Measurements from ENCODE around the gene MARCO.

MARCO gene, protein sequence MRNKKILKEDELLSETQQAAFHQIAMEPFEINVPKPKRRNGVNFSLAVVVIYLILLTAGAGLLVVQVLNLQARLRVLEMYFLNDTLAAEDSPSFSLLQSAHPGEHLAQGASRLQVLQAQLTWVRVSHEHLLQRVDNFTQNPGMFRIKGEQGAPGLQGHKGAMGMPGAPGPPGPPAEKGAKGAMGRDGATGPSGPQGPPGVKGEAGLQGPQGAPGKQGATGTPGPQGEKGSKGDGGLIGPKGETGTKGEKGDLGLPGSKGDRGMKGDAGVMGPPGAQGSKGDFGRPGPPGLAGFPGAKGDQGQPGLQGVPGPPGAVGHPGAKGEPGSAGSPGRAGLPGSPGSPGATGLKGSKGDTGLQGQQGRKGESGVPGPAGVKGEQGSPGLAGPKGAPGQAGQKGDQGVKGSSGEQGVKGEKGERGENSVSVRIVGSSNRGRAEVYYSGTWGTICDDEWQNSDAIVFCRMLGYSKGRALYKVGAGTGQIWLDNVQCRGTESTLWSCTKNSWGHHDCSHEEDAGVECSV

DNA sequence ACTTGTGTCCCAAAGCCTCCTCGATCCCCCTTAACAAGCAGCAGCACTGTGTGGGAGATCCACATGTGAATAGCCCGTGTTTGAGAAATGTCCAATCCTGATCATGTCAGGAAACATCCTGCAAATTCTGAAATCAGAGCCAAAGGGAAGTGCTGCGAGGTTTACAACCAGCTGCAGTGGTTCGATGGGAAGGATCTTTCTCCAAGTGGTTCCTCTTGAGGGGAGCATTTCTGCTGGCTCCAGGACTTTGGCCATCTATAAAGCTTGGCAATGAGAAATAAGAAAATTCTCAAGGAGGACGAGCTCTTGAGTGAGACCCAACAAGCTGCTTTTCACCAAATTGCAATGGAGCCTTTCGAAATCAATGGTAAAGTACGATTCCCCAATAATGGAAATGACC, at the start of gene MARCO:
MARCO (plus strand) TSS at position 164 of the 400 bp plus-strand sequence; CDS start at position 271, 107 bp downstream.
- DNase-seq (ENCODE audit: low read depth): no peak

DNA sequence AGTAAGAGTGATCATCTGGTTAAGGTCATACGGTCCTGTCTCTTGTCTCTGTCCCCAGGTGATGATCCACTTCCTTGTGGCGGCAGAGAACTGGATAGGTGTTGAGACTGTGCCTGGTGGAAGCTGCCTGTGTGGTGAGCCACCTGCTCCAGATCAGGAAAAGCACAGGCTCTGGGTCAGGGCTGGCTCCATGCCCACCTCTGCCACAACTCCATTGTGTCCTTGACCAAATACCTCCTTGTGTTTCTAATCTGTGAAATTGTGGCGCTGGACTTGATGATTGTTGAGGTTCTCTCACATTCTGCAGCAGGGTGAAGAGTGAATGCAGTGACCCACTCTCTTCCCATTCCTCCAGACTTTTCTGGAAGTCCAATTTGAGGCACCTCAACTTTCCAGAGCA, 48.9 kb upstream of the MARCO start:
- DNase-seq (ENCODE audit: low read depth): no peak

DNA sequence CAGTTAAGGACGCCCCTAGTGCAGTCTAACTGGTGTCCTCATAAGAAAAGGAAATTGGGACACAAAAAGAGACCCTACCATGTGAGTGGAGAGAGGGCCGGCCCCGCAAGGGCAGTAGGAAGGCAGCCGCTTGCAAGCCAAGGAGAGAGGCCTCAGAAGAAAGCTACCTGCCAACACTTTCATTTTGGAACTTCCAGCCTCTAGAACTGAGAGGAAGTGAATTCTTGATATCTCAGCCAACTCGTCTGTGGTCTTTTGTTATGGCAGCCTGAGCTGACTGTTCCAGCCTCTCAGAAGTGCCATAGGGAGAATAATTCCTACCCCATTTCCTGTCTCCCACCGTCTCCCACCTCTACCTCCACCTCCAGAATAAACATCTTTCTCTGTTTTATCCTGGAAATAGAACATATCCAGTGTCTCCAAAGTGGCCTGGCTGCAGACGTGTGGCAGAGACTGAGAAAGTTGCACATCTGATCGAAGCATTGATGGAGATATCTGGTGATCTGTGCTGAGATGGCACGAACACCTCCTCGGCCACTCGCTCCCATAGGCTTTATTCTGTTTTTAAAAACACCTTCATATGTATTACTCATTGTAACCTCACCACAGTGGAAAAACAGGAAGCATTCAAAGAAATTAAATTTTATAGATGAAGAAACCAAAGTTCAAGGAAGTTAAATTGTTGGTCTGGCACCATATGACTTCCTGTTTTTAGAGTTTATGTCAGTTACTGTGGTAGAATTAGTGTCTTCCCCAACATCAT, 39.5 kb upstream of the MARCO start:
- DNase-seq (ENCODE audit: low read depth): no peak

DNA sequence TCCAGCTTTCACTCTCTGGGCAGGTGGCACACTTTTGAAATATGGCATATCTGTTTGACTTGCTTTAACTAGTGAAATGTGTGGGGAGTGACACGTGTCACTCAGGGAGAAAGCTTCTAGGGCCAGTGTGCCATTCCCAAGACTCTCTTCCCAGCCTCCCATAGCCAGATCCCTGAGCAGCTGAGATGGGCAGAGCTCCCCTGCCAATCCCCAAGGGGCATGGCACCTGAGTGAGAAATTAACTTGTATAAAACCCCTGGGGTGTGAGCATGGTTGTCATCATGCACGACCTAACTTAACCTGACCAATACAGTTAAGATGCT, 39.0 kb upstream of the MARCO start:
- no peak for DNase-seq (ENCODE audit: low read depth)

DNA sequence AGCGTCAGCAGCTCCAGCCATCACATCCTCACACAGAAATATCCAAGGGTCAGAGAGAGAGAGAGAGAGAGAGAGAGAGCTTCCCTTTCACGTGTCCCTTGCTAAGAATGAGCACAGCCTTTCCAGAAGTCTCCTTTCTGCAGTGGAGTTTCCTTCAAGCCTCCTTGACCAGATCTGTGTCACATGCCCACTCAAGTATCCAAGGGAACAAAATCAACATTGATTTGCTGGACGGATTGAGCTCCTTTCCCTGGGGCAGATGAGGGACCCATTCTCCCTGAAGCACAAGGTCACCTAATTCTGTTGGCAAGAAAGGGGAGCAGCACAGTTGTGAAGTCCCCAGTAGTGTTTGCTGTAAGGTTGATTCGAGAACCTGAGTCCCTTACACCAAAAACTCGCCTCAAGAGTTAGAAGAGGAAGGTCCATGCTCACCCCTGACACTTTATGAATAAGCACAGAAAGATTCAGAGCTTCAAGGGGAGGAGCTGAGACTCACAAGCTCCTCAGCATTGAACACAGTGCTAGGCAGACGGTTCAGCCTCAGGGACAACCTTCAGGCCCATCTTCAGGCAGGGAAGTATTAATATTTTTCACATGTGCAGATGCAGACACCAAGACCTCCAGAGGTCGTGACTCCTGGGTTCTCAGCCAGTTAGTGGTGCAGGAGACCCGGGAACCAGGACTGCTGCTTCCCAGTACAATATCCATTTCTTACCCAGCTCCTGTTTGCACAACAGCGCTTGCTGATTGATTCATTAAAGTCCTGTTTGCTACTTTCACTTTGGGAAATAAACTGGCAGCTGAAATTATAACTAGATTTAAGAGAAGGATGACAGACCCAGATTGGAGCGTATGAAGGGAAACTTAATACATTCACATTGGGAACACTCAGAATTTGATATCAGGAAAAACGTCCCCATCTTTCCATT, 38.2 kb upstream of the MARCO start:
- DNase-seq (ENCODE audit: low read depth): no peak

DNA sequence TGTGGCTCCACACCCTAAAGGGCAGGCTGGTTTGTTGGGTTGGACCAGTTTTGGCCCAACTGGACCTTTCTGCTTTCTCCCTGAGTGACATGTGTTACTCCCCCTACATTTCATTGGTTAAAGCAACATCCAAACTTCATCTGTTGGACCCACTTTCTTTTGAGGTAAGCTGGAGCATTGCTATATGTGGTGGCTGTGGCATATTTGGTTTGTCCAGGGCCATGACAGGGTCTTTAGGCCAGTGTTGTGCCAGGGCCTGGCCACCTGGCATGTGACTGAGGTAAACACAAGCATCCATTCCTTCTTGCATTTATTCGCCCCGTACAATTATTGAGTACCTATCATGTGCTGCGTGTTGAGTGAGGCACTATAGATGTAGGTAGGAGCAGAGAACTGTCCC, 36.8 kb upstream of the MARCO start:
- no peak for DNase-seq (ENCODE audit: low read depth)

DNA sequence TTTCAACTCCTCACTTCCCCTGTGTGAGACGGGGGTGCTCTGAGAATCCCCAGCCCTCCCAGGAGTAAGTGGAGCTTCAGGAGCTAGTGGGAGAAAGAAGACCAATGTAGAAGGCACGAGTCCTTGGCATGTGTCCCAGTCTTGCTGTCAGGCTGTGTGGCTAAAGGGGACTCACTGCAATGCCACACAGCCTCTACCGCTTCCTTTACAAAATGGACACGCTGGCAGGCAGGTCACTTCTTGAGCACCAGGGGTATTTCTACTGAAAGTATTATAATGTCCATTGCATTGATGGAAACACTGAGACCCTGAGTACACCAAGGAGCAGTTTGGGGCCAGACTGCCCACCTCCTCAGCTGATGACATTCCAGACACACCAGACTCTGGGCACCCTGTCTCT, 35.8 kb upstream of the MARCO start:
- DNase-seq (ENCODE audit: low read depth): no peak

DNA sequence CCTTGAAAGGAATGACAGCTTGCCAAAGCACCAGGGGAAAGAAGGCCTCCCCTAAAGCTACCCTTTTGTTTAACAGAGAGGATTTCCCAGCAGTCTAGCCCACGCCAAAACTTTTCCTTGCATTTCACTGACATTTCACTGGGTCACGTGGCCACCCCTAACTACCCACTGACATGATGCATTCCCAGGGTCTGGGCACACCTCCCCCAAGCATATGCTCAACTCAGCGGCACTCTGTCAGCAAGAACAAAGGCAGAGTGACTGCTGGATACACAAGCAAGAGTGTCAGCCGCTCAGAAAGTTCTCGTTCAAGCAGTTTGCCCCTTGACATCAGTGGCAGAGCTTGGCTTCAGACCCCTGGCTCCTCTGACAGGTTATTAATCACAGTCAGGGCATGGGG, 34.2 kb upstream of the MARCO start:
- DNase-seq (ENCODE audit: low read depth): no peak

DNA sequence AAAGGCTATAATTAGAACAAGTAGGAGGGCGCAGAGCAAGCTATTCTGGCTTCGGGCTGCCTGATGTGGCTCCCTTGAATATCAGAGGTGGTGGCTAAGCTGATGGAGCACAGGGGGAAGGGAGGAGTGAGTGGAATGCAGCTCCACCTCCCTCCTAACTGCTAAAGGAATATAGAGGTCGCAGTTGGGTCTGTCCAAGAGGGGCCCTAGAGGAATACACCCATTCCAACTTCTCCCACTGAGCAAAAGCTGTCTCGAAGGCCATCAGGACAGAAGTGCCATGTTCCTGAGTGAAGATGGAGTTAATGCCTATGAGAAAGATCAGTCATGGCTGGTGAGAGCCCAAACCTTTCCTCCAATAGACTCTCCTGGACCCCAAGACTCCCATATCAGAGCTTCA, 32.8 kb upstream of the MARCO start:
- no peak for DNase-seq (ENCODE audit: low read depth)

DNA sequence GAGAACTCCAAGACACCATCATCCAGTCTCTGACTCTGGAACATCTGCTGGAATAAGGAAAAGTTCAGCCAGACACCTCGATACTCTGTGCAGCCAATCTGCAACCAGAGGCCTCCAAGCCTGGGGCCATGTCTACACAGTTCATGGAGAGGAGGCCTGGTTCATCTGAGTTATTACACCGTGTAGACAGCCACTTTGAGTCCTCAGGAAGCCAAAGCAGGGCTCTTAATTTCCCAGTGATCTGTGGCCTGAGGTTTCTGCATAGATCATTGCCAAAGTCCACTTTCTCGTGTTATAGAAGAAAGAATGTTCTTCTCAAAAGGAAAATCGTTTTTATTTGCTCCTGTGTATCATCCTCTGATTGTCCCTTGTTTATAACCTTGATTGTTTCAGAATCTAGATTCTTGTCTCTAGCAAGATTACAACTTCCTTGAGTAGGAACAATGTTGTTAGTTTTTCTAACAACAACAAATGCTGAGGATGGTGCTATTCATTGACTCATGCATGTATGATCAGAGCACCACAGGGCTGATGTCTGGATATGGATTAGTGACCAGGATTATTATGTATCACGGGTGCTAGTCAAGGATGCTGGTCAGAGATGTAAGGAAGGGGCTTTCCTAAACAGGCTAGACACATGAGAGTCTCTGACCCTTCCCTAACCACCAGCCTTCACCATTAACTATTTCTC, 30.7 kb upstream of the MARCO start:
- DNase-seq (ENCODE audit: low read depth): no peak

DNA sequence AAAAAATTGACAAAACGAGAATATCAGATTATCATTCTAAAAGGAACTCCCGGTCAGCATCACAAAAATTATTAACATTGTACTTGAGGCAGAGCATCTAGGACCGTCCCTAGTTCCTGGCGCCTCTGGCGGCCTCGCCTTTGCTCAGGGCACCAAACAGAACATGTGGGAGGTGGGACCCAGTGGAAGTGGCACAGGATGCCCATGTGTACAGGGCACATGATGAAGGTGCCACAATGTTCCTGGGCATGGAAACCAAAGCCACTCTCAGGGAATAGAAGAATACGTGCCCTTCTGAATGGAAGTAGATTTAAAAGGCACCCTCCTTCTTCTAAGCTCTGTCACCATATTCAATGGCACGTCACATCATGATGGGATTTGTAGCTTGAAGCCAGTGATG, 30.1 kb upstream of the MARCO start:
- DNase-seq (ENCODE audit: low read depth): no peak

DNA sequence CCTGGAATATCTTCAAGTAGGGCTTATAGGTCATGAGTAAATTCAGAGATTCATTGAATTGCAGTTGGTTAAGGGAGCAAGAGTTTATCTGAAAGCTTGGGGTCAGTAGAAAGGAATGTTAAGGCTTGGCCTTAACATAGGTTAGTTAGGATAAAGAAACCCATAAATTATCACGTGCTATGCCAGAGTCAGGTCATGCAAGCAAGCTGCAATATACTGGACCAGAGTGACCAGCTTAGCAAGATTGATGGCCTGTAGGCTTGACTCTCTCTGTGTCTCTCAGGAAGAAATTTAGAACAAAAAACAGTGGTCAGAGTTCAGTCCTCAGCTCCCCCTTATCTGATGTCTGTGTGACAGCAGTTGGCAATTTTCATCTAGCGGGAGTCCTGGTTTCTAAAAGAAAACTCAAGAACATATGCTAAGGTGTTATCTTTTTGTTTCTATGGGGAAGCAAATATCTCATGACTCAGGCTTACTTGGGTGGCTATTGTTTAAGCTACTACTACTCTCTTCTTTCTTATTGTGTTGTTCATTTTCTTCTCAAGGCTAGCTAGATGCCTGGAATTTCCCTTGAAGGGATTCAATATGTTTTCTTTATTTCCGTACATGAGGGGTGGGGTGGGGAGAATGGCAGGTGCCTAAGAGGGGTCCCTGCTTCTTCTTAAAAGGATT, 28.7 kb upstream of the MARCO start:
- no peak for DNase-seq (ENCODE audit: low read depth)

DNA sequence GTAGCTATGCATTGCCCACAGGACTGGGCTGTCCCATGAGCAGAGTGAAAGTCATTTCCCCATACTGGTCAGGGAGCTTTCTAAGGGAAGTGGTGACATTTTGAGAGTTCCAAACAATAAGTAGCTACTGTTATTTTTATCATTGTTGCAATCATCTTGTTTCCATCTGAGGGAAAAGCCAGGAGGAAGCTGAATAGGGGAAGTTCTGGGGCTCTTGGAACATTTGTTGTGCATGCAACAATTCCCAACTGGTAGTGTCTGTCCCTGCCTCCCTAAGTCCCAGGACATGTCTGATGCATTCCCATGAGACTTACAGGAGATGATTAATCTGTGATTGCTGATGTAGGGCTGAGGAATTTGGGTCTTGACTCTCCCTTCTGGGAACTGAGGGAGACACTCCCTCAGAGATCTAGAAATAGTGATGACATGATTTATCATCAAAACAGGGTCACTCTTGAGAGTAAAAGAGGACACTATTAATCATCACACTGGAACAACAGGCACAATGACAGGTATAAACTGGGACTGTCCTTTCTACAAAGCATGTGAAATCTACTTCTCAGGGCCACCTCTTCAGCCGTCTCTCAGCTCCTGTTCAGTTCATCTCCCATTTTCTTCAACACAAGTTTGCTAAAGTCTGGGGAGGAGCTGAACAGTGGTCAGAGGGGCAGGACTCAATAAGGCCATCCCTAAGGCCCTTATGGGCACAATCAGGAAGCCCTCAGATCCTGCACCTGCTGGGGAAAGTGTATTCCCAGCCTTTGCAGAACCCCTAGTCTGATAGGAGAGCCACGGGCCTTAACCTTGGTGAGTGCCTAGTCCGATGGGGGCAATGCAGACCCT, 28.0 kb upstream of the MARCO start:
- DNase-seq (ENCODE audit: low read depth): no peak

DNA sequence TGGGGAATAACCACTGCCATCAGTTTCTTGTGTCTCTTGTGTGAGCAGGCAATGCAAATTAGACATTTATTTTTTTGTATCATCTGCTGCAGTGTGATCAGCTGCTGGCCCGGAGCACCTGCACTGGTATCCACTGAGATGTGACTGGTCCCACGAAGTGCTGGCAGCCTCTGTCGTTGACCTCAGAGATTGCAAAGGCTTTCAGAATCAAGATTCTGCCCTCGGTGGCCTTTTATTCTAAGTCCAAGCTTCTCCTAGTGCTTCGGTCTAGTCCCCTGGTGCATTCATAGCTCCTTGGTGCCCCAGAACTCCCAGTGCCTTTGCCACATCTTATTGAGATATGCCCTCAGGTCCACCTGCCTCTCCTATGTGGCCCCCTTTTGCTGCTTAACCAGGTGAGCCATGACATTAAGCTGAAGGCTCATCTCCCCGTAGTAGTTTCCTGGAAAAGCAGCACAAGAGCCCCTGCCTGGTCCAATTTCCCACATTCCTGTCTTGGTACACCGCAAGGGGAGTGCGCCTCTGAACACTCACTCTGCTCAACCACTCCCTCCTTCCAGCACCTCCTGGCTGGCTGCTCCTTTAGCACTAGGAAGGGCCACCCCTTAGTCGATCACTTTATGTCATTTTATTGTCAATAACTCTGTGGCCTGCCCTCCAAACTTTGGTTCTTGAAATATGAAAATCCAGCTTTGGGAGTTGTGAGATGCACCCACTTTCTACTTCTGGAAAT, 27.1 kb upstream of the MARCO start:
- DNase-seq (ENCODE audit: low read depth): no peak

DNA sequence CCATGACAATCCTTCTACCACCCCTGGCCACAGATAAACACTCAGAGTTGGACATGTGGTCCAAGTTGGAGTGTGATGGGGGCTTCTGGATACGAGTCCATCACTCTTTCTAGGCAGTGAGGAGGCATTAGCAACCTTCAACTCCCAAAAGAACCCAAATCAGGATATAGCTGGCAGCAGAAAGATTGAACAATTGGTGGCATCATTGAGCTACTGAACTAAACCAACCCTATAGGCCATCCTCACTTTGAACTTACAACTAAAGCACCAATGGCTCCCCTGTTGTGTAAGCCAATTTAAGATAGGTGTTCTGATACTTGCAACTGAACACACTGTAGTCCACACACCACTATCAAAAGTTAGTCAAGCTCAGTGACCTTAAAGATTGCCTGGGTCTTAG, 24.0 kb upstream of the MARCO start:
- no peak for DNase-seq (ENCODE audit: low read depth)

DNA sequence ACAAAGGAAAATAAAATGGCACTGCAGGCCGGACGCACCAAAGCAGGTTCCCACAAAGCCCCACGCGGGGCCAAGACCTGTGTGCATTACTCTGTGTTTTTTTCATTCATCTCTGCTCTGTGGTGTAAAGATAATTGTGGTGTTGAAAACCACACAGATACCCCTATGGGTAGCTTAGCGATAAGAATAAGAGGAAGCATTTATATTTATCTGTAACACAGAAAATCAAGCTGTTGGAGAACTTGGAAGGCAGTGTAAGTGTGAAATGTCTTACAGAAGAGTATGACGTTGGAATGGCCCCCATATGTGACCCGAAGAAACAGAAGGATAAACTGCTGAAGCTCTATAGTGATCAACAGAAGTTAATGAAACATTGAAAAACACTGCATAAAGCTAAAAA, 20.3 kb upstream of the MARCO start:
- no peak for DNase-seq (ENCODE audit: low read depth)

DNA sequence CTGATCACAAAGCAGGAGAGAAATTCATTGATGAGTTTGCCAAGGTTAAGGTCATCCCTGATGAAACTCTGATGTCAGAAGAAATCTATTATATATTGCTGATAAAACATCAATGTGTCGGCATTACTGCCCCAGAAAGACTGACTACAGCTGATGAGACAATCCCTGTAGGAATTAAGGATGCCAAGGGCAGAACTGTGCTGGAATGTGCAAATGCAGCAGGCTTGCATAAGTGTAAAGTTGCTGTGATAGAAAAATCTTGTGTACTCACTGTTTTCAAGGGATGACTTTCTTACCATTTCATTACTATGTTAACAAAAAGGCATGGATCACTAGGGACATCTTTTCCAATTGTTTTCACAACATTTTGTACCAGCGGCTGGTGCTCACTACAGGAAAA, 19.7 kb upstream of the MARCO start:
- DNase-seq (ENCODE audit: low read depth): no peak

DNA sequence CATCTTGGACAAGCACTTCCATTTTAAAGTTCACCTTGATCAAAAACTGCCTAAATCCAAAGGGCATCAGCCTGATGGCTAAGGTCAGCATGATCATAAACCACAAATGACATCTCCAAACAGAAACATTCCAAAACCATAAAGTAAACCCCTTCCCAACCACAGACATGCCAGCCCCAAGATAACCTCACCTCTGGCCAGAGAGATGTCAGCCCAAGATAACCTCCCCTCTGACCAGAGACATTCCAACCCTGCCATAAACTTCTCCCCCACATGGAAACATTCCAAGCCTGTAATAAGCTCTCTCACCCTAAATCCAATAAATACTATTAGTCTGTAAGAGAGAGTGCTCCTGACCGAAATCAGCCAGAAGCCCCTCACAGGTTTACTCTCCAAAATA, 18.6 kb upstream of the MARCO start:
- no peak for DNase-seq (ENCODE audit: low read depth)

DNA sequence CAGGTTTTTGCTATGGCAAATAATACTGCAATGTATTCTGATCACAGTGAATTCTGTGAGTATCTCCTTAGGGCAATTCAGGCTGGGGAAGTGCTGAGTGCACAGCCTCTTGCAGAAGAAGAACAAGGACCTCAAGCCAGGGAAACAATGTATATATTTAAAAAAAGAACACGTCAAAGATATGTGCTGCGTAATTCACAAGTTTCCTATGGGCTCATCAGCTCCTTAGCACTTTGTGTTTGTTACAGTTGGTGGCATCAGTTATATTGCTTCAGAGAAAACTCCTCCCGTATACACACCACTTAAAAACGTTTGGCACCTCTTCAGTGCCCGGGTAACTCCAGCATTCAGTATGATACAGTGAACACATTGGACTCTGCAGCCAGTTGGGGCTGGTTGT, 16.5 kb upstream of the MARCO start:
- no peak for DNase-seq (ENCODE audit: low read depth)

DNA sequence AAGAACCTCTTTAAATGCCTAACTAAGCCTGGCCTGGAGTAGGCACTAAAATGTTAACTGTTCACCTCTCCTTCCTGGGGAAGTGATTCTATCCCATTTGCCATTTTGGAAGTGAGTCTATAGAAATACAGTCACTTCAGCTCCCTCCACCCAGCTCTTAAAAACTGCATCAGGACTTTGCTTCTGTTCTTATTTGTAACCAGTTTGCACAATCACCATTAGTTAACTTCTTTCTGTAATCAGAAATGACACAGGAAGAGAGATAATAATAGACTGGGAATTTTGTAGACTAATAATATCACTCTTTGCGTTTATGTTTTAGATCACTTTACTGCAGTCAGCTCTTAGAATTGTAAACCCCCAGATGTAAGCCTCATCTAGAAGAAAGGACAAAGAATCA, 16.0 kb upstream of the MARCO start:
- DNase-seq (ENCODE audit: low read depth): no peak

Measured in non-pigmented ciliary epithelial cell (primary cell).